TTC549 (cell line): ENCODE results near the gene SEC61B.
"Not testable (repeated sequence)": the region's sequence is repeated elsewhere in the genome, so short reads cannot be mapped to it uniquely, and the experiment has no call there.

ENCODE experiments used
- FAIRE-seq: peaks from 2 replicates; lab custom pipeline; 2012; peaks lifted over from hg19 to GRCh38; lab: Jason Lieb, UNC

SEC61B gene

GRCh38 chr9:99192786-99193465 is 29.2 kb upstream of the SEC61B start:
- FAIRE-seq = no peak

GRCh38 chr9:99193466-99193821 is 28.6 kb upstream of the SEC61B start:
- FAIRE-seq = no peak

- FAIRE-seq = not testable (repeated sequence)
These were observed 25.6 kb upstream of the SEC61B start for GRCh38 chr9:99196484-99196883.

GRCh38 chr9:99197124-99197630 is 24.9 kb upstream of the SEC61B start:
- no peak for FAIRE-seq

GRCh38 chr9:99197987-99198386 is 24.1 kb upstream of the SEC61B start:
- FAIRE-seq = no peak

- no peak for FAIRE-seq
These were observed 22.0 kb upstream of the SEC61B start for GRCh38 chr9:99199938-99200539.

- FAIRE-seq = no peak
These were observed 20.5 kb upstream of the SEC61B start for GRCh38 chr9:99201603-99202002.

- no peak for FAIRE-seq
These were observed 11.5 kb upstream of the SEC61B start for GRCh38 chr9:99210572-99210971.

- FAIRE-seq = no peak
These were observed 10.3 kb upstream of the SEC61B start for GRCh38 chr9:99211746-99212145.

GRCh38 chr9:99213197-99213596 is 8.9 kb upstream of the SEC61B start:
- no peak for FAIRE-seq

- FAIRE-seq = no peak
These were observed 6.0 kb upstream of the SEC61B start for GRCh38 chr9:99216073-99216472.

- no peak for FAIRE-seq
These were observed 2.1 kb upstream of the SEC61B start for GRCh38 chr9:99220011-99220410.

GRCh38 chr9:99221266-99221620 is 839 bp upstream of the SEC61B start:
- no peak for FAIRE-seq

GRCh38 chr9:99222416-99223270 is 561 bp downstream of the SEC61B start:
- no peak for FAIRE-seq

- FAIRE-seq = no peak
These were observed 2.4 kb downstream of the SEC61B start for GRCh38 chr9:99224445-99224844.

GRCh38 chr9:99226054-99226453 is 4.0 kb downstream of the SEC61B start:
- no peak for FAIRE-seq

GRCh38 chr9:99230206-99230605 is 8.1 kb downstream of the SEC61B start:
- no peak for FAIRE-seq

GRCh38 chr9:99231711-99232110 is 9.6 kb downstream of the SEC61B start:
- no peak for FAIRE-seq

- no peak for FAIRE-seq
These were observed 12.5 kb downstream of the SEC61B start for GRCh38 chr9:99234618-99235017.

GRCh38 chr9:99235069-99235468 is 13.0 kb downstream of the SEC61B start:
- FAIRE-seq = no peak

GRCh38 chr9:99235926-99236634 is 14.0 kb downstream of the SEC61B start:
- FAIRE-seq = no peak

GRCh38 chr9:99237356-99237755 is 15.3 kb downstream of the SEC61B start:
- no peak for FAIRE-seq

- FAIRE-seq = not testable (repeated sequence)
These were observed 15.8 kb downstream of the SEC61B start for GRCh38 chr9:99237849-99238248.
